ENCODE measurements around the gene EFCAB6.

DNA sequence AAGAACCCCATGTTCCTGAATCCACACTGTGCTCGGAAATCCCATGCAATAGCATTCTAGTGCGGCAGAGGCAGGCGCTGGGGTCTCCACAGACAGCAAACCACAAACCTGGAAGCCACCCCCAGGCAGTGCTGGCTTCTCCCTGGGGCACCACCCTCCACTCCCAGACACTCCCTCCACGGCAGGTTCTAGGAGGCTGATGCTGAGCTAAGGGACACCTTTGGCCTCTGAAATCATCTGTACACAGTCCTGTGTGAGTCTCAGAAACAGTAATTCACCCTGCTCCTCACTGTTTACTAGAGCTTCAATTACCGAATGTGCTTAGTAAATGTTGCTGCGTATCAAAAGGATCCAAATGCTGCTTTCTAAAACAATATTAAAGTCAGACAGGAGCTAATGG, 129.3 kb downstream of the EFCAB6 start:
- TF ChIP-seq POLR2A (IDR thresholded peaks at IDR 0.05) (no peak), CTCF (IDR thresholded peaks at IDR 0.05) (no peak)

All from heart left ventricle (tissue), 13 donors.